ENCODE results near the gene KLF15. TPM values are rescaled to one million over a fixed set of nuclear protein-coding genes. Genes with fewer than 3 reads are reported as not detected.

KLF15 gene
- polyA plus RNA-seq, 2 of the 4 experiments (the other 2 are of a cell fraction), result not detected

- ATAC-seq, result no peak
- DNase-seq (ENCODE audit: low read depth in 1 of 2, low spot score in 1 of 2), result no peak
- ChIA-PET CTCF (no interaction called here), POLR2A (no interaction called here)
- H3K4me3 ChIP-seq, result no peak overlapping the region
- FAIRE-seq, result no peak
- no peaks in the 10 kb centered on the region for H3K4me1 ChIP-seq
- 86% methylated on average over 14 of the region's 14 CpGs for WGBS (ENCODE audit: missing lambda C conversion rate)
- no peak for TF ChIP-seq RNF2 (IDR thresholded peaks at IDR 0.05; ENCODE audit: borderline replicate concordance, low read depth)
- no peak for TF ChIP-seq CHD2 (IDR thresholded peaks at IDR 0.05; ENCODE audit: low read length, partially characterized antibody)
- no peak overlapping the region for H3K4me2 ChIP-seq
- no peaks in the 10 kb centered on the region for H3K9me3 ChIP-seq
- H3K27ac ChIP-seq, result no peak overlapping the region
Observed at GRCh38 chr3:126317029-126317996, 39.9 kb downstream of the KLF15 start.

- CTCF ChIA-PET, result no interaction called here
- no peaks in the 10 kb centered on the region for H3K4me1 ChIP-seq
- H3K4me2 ChIP-seq, result no peak overlapping the region
- no peak for FAIRE-seq
- 52% methylated on average over 8 of the region's 8 CpGs for WGBS (ENCODE audit: missing lambda C conversion rate)
- ATAC-seq, result no peak
- no peak overlapping the region for H3K4me3 ChIP-seq
- POLR2A ChIA-PET, result no interaction called here
- H3K9me3 ChIP-seq, result no peaks in the 10 kb centered on the region
- no peak overlapping the region for H3K27ac ChIP-seq
- TF ChIP-seq BHLHE40 (IDR thresholded peaks at IDR 0.05; ENCODE audit: low read depth, low read length) (no peak), ATOH8 (CRISPR knock-in tag; IDR thresholded peaks at IDR 0.05; ENCODE audit: low read depth) (no peak), HDAC2 (IDR thresholded peaks at IDR 0.05) (no peak), HOXA7 (CRISPR knock-in tag; IDR thresholded peaks at IDR 0.05) (no peak), EP300 (IDR thresholded peaks at IDR 0.05) (no peak), ZNF302 (CRISPR knock-in tag; IDR thresholded peaks at IDR 0.05) (no peak), MYC (IDR thresholded peaks at IDR 0.05; ENCODE audit: borderline replicate concordance, low read length) (no peak), BCL3 (IDR thresholded peaks at IDR 0.05) (no peak), JUNB (IDR thresholded peaks at IDR 0.05) (no peak)
- no peak for DNase-seq (ENCODE audit: low read depth in 1 of 2, low spot score in 1 of 2)
Observed at GRCh38 chr3:126316501-126316939, 40.7 kb downstream of the KLF15 start.

- ATAC-seq, result no peak
- Histone ChIP-seq H3K4me3 (no peak overlapping the region), H3K27ac (no peak overlapping the region), H3K9me3 (no peaks in the 10 kb centered on the region), H3K4me2 (no peak overlapping the region), H3K4me1 (no peaks in the 10 kb centered on the region)
- CTCF ChIA-PET, result no interaction called here
- TF ChIP-seq CBX2 (IDR thresholded peaks at IDR 0.05; ENCODE audit: borderline replicate concordance, low read depth), result no peak
- no peak for TF ChIP-seq CTCF (IDR thresholded peaks at IDR 0.05)
- no peak for TF ChIP-seq TP53 (CRISPR knock-in tag; IDR thresholded peaks at IDR 0.05)
- no peak for DNase-seq (ENCODE audit: low read depth in 1 of 2, low spot score in 1 of 2)
- 70% methylated on average over 11 of the region's 12 CpGs for WGBS (ENCODE audit: missing lambda C conversion rate)
- POLR2A ChIA-PET, result no interaction called here
- no peak for FAIRE-seq
Observed at GRCh38 chr3:126316031-126316461, 41.2 kb downstream of the KLF15 start.
